BLaER1 treated with 17β-estradiol and CSF1 and Interleukin-3, amounts not matched to agents 10 nM and 100 nM (cell line): ENCODE measurements around the gene TRIM54.

Experiments
- H3K27ac ChIP-seq, 11 experiments: shearing (Covaris generic); formaldehyde crosslinking; 2 replicates each; pipeline ENCODE4 v1.8.1; 2022
- H3K27me3 ChIP-seq, 11 experiments: shearing (Covaris generic); formaldehyde crosslinking; 2 replicates each; pipeline ENCODE4 v1.8.1; 2022
- H3K36me3 ChIP-seq, 11 experiments: shearing (Covaris generic); formaldehyde crosslinking; 2 replicates each; pipeline ENCODE4 v1.8.1; 2022
- H3K4me1 ChIP-seq, 10 experiments: shearing (Covaris generic); formaldehyde crosslinking; 2 replicates each; pipeline ENCODE4 v1.8.1; 2022
- H3K4me2 ChIP-seq, 11 experiments: shearing (Covaris generic); formaldehyde crosslinking; 2 replicates each; pipeline ENCODE4 v1.8.1; 2022
- H3K4me3 ChIP-seq, 10 experiments: shearing (Covaris generic); formaldehyde crosslinking; 2 replicates each; pipeline ENCODE4 v1.8.1; 2022
- H3K9ac ChIP-seq, 11 experiments: shearing (Covaris generic); formaldehyde crosslinking; 2 replicates each; pipeline ENCODE4 v1.8.1; 2022
- H3K9me3 ChIP-seq, 11 experiments: shearing (Covaris generic); formaldehyde crosslinking; replicated peaks in 1 of 11; 2 replicates each; pipeline ENCODE4 v1.8.1; 2022
- H4K20me1 ChIP-seq, 11 experiments: shearing (Covaris generic); formaldehyde crosslinking; 2 replicates each; pipeline ENCODE4 v1.8.1; 2022
- Cebpa-rat ChIP-seq, 11 experiments: shearing (Covaris generic); IDR thresholded peaks; 2 replicates each; pipeline ENCODE4 v1.8.1; 2022

Gene TRIM54

DNA sequence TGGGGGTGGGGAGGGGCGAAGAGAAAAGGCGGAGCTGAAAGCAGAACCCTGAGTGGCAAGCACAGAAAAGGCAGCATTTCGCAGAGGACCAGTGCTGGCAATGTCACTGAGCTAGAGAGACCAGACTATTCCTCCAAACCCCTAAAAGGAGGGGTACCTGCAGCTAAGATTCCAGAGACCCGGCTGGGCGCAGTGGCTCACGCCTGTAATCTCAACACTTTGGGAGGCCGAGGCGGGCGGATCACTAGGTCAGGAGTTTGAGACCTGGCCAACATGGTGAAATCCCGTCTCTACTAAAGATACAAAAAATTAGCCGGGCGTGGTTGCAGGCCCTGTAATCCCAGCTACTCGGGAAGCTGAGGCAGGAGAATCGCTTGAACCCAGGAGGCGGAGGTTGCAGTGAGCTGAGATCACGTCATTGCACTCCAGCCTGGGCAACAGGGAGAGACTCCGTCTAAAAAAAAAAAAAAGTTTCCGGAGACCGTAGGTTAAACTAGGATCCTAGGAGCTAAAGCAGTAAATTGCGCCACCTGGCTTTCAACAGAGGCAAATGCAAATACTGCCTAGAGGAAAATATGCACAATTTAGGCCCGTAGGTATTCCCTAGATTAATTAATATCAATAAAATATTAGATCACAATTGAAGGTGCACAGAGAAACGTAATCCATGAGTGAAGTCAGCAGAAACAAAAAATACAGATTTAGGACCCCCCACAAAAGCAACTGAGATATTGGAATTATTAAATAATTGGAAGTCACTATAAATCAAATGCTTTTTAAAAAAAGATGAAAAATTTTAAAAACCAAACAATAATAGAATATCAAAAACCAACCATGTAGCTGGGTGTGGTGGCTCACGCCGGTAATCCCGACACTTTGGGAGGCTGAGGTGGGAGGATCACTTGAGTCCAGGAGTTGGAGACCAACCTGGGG lies 21.1 kb downstream of the TRIM54 start:
- Histone ChIP-seq H3K36me3 (peaks cover 0 to 15% (median 9%) of the 10 kb centered on the region in 11 experiments; a peak in 16 of 22 replicates), H3K4me1 (peaks cover 0 to 9% (median 5%) of the 10 kb centered on the region in 10 experiments; a peak in 7 of 20 replicates), H3K4me3 (no peak overlapping the region), H3K27me3 (peaks cover 8 to 25% (median 20%) of the 10 kb centered on the region in 11 experiments; a peak in 17 of 22 replicates), H3K4me2 (peak overlapping the region; percentile 16 to 58 (median 36); a peak in 16 of 22 replicates), H3K9me3 (no peaks in the 10 kb centered on the region), H4K20me1 (peaks cover 0 to 35% (median 6%) of the 10 kb centered on the region in 11 experiments; a peak in 14 of 22 replicates), H3K9ac (no peak overlapping the region), H3K27ac (no peak overlapping the region)
- TF ChIP-seq Cebpa-rat (IDR thresholded peaks at IDR 0.05): no peak

- H3K9me3 ChIP-seq: no peaks in the 10 kb centered on the region
- no peak overlapping the region for H3K9ac ChIP-seq
- H4K20me1 ChIP-seq: peaks cover 0 to 45% (median 8%) of the 10 kb centered on the region in 11 experiments; a peak in 14 of 22 replicates
- H3K4me1 ChIP-seq: peaks cover 0 to 9% (median 5%) of the 10 kb centered on the region in 10 experiments; a peak in 7 of 20 replicates
- H3K36me3 ChIP-seq: peaks cover 13 to 27% (median 21%) of the 10 kb centered on the region in 11 experiments
- H3K27me3 ChIP-seq: peaks cover 8 to 26% (median 20%) of the 10 kb centered on the region in 11 experiments; a peak in 17 of 22 replicates
- no peak overlapping the region for H3K4me2 ChIP-seq
- no peak overlapping the region for H3K4me3 ChIP-seq
- TF ChIP-seq Cebpa-rat (IDR thresholded peaks at IDR 0.05): no peak
- no peak overlapping the region for H3K27ac ChIP-seq
Observed at GRCh38 chr2:27304488-27305240, 22.4 kb downstream of the TRIM54 start.

DNA sequence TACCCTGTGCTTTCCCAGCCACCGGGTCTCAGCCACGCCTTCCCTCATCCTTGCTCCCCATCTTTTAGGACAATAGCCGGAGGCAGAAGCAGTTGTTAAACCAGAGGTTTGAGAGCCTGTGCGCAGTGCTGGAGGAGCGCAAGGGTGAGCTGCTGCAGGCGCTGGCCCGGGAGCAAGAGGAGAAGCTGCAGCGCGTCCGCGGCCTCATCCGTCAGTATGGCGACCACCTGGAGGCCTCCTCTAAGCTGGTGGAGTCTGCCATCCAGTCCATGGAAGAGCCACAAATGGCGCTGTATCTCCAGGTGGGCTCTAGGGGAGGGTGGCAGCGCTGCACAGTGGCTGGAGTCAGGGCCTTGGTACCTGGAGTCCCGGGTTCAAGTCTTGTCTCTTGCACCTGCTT lies 23.3 kb downstream of the TRIM54 start:
- Histone ChIP-seq H3K4me2 (no peak overlapping the region), H3K4me1 (peaks cover 0 to 9% (median 5%) of the 10 kb centered on the region in 10 experiments; a peak in 7 of 20 replicates), H3K9me3 (no peaks in the 10 kb centered on the region), H3K27me3 (peaks cover 8 to 26% (median 20%) of the 10 kb centered on the region in 11 experiments; a peak in 17 of 22 replicates), H3K9ac (no peak overlapping the region), H4K20me1 (peaks cover 0 to 54% (median 8%) of the 10 kb centered on the region in 11 experiments; a peak in 14 of 22 replicates), H3K27ac (no peak overlapping the region), H3K36me3 (peaks cover 16 to 35% (median 30%) of the 10 kb centered on the region in 11 experiments), H3K4me3 (no peak overlapping the region)
- TF ChIP-seq Cebpa-rat (IDR thresholded peaks at IDR 0.05): no peak

GRCh38 chr2:27306136-27306535 lies 23.9 kb downstream of the TRIM54 start:
- H3K36me3 ChIP-seq: peaks cover 18 to 39% (median 30%) of the 10 kb centered on the region in 11 experiments
- no peak for TF ChIP-seq Cebpa-rat (IDR thresholded peaks at IDR 0.05)
- H3K27me3 ChIP-seq: peaks cover 8 to 26% (median 20%) of the 10 kb centered on the region in 11 experiments; a peak in 17 of 22 replicates
- H3K27ac ChIP-seq: no peak overlapping the region
- no peak overlapping the region for H3K4me3 ChIP-seq
- no peak overlapping the region for H3K4me2 ChIP-seq
- H3K9me3 ChIP-seq: no peaks in the 10 kb centered on the region
- H3K4me1 ChIP-seq: peaks cover 0 to 9% (median 5%) of the 10 kb centered on the region in 10 experiments; a peak in 7 of 20 replicates
- no peak overlapping the region for H3K9ac ChIP-seq
- peaks cover 0 to 55% (median 8%) of the 10 kb centered on the region in 11 experiments; a peak in 14 of 22 replicates for H4K20me1 ChIP-seq

GRCh38 chr2:27306573-27307286 lies 24.5 kb downstream of the TRIM54 start:
- Histone ChIP-seq H3K4me3 (no peak overlapping the region), H3K36me3 (peaks cover 24 to 45% (median 36%) of the 10 kb centered on the region in 11 experiments), H3K4me2 (no peak overlapping the region), H3K27me3 (peaks cover 8 to 26% (median 20%) of the 10 kb centered on the region in 11 experiments; a peak in 17 of 22 replicates), H4K20me1 (peaks cover 0 to 60% (median 8%) of the 10 kb centered on the region in 11 experiments; a peak in 14 of 22 replicates), H3K27ac (no peak overlapping the region), H3K4me1 (peaks cover 0 to 9% (median 5%) of the 10 kb centered on the region in 10 experiments; a peak in 7 of 20 replicates), H3K9ac (no peak overlapping the region), H3K9me3 (no peaks in the 10 kb centered on the region)
- no peak for TF ChIP-seq Cebpa-rat (IDR thresholded peaks at IDR 0.05)

GRCh38 chr2:27307287-27307544 lies 25.0 kb downstream of the TRIM54 start:
- no peaks in the 10 kb centered on the region for H3K9me3 ChIP-seq
- H3K36me3 ChIP-seq: peaks cover 29 to 50% (median 40%) of the 10 kb centered on the region in 11 experiments
- no peak overlapping the region for H3K9ac ChIP-seq
- H3K27me3 ChIP-seq: peaks cover 8 to 26% (median 20%) of the 10 kb centered on the region in 11 experiments; a peak in 17 of 22 replicates
- H4K20me1 ChIP-seq: peaks cover 0 to 63% (median 8%) of the 10 kb centered on the region in 11 experiments; a peak in 14 of 22 replicates
- no peak overlapping the region for H3K4me2 ChIP-seq
- peaks cover 0 to 9% (median 5%) of the 10 kb centered on the region in 10 experiments; a peak in 7 of 20 replicates for H3K4me1 ChIP-seq
- no peak for TF ChIP-seq Cebpa-rat (IDR thresholded peaks at IDR 0.05)
- H3K27ac ChIP-seq: no peak overlapping the region
- no peak overlapping the region for H3K4me3 ChIP-seq

- no peak overlapping the region for H3K9ac ChIP-seq
- TF ChIP-seq Cebpa-rat (IDR thresholded peaks at IDR 0.05): no peak
- no peak overlapping the region for H3K4me2 ChIP-seq
- H3K36me3 ChIP-seq: peaks cover 33 to 55% (median 46%) of the 10 kb centered on the region in 11 experiments
- H3K4me1 ChIP-seq: peaks cover 0 to 9% (median 5%) of the 10 kb centered on the region in 10 experiments; a peak in 7 of 20 replicates
- no peaks in the 10 kb centered on the region for H3K9me3 ChIP-seq
- no peak overlapping the region for H3K4me3 ChIP-seq
- H3K27me3 ChIP-seq: peaks cover 8 to 26% (median 20%) of the 10 kb centered on the region in 11 experiments; a peak in 17 of 22 replicates
- no peak overlapping the region for H3K27ac ChIP-seq
- H4K20me1 ChIP-seq: peaks cover 0 to 68% (median 11%) of the 10 kb centered on the region in 11 experiments; a peak in 14 of 22 replicates
Observed at GRCh38 chr2:27307545-27308358, 25.5 kb downstream of the TRIM54 start.
